ENCODE measurements around the gene ZBTB17. TPM values are rescaled to one million over a fixed set of nuclear protein-coding genes. Genes with fewer than 3 reads are reported as not detected.

ZBTB17 gene
- total and polyA plus RNA-seq, 9 of the 15 experiments (the other 6 are each of a cell fraction or from before 2014, with no cell fraction given): 1.1 to 53.4 (median 29.6) TPM

DNA sequence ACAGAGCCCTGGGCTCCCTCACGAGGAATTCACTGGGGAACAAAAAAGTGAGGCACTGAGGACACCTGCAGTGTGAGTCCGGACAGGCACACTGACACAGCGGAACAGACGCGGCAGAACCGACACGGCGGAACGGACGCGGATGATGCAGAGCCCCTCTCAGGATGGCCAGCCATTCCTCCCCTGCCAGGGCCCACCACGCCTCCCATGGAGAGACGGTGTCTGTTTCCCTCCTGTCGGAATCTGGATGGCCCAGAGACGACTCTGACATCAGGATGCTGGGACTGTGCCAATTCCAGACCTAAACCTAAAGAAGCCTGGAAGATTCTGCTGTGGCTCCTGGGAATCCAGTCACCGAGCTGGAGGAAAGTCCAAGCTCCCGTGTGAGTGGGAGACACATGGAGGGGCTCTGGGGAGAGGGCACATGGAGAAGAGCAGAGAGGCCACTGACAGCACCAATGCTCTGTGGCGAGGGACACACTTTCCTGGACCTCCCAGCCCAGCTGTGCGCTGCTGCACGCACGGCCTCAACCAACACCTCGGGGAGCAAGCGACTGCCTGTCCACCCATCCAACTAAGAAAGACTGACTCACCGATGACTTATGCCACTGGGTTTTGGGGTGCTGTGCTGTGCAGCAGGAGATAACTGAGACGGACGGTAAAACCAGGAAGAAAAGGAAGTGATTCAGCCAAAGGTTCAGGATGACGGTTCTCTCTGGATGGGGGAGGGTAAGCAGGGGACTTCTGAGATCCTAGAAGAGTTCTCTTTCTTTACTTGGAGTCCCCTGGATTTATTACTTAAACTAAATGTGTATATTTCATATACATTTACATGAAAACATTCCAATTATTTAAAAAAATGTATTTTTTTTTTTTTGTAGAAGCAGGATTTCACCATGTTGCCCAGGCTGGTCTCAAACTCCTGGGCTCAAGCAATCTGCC lies 23.3 kb downstream of the ZBTB17 start (continued):
- TF ChIP-seq, protein P1, sequence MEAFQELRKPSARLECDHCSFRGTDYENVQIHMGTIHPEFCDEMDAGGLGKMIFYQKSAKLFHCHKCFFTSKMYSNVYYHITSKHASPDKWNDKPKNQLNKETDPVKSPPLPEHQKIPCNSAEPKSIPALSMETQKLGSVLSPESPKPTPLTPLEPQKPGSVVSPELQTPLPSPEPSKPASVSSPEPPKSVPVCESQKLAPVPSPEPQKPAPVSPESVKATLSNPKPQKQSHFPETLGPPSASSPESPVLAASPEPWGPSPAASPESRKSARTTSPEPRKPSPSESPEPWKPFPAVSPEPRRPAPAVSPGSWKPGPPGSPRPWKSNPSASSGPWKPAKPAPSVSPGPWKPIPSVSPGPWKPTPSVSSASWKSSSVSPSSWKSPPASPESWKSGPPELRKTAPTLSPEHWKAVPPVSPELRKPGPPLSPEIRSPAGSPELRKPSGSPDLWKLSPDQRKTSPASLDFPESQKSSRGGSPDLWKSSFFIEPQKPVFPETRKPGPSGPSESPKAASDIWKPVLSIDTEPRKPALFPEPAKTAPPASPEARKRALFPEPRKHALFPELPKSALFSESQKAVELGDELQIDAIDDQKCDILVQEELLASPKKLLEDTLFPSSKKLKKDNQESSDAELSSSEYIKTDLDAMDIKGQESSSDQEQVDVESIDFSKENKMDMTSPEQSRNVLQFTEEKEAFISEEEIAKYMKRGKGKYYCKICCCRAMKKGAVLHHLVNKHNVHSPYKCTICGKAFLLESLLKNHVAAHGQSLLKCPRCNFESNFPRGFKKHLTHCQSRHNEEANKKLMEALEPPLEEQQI (IDR thresholded peaks at IDR 0.05): no peak; the same call in 1 of the 2 replicates
- TF ChIP-seq, protein P2, sequence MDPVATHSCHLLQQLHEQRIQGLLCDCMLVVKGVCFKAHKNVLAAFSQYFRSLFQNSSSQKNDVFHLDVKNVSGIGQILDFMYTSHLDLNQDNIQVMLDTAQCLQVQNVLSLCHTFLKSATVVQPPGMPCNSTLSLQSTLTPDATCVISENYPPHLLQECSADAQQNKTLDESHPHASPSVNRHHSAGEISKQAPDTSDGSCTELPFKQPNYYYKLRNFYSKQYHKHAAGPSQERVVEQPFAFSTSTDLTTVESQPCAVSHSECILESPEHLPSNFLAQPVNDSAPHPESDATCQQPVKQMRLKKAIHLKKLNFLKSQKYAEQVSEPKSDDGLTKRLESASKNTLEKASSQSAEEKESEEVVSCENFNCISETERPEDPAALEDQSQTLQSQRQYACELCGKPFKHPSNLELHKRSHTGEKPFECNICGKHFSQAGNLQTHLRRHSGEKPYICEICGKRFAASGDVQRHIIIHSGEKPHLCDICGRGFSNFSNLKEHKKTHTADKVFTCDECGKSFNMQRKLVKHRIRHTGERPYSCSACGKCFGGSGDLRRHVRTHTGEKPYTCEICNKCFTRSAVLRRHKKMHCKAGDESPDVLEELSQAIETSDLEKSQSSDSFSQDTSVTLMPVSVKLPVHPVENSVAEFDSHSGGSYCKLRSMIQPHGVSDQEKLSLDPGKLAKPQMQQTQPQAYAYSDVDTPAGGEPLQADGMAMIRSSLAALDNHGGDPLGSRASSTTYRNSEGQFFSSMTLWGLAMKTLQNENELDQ (CRISPR knock-in tag; IDR thresholded peaks at IDR 0.05; ENCODE audit: borderline replicate concordance): no peak
- TF ChIP-seq, protein P3, sequence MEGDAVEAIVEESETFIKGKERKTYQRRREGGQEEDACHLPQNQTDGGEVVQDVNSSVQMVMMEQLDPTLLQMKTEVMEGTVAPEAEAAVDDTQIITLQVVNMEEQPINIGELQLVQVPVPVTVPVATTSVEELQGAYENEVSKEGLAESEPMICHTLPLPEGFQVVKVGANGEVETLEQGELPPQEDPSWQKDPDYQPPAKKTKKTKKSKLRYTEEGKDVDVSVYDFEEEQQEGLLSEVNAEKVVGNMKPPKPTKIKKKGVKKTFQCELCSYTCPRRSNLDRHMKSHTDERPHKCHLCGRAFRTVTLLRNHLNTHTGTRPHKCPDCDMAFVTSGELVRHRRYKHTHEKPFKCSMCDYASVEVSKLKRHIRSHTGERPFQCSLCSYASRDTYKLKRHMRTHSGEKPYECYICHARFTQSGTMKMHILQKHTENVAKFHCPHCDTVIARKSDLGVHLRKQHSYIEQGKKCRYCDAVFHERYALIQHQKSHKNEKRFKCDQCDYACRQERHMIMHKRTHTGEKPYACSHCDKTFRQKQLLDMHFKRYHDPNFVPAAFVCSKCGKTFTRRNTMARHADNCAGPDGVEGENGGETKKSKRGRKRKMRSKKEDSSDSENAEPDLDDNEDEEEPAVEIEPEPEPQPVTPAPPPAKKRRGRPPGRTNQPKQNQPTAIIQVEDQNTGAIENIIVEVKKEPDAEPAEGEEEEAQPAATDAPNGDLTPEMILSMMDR (IDR thresholded peaks at IDR 0.05 in 2 of 3, conservative IDR thresholded peaks at IDR 0.05 in 1 of 3; ENCODE audit: insufficient read depth in 2 of 3, low read depth in 1 of 3, low read length in 3 of 3): peak; percentile 50 to 64 (median 60); a peak in 5 of 6 replicates
- TF ChIP-seq, protein P4, sequence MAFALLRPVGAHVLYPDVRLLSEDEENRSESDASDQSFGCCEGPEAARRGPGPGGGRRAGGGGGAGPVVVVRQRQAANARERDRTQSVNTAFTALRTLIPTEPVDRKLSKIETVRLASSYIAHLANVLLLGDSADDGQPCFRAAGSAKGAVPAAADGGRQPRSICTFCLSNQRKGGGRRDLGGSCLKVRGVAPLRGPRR (CRISPR knock-in tag; IDR thresholded peaks at IDR 0.05): no peak
- TF ChIP-seq ZNF75A (CRISPR knock-in tag; IDR thresholded peaks at IDR 0.05) (no peak), NFRKB (IDR thresholded peaks at IDR 0.05; ENCODE audit: low read depth) (no peak; the same call in none of the 2 replicates), POLR3A (IDR thresholded peaks at IDR 0.05; ENCODE audit: borderline replicate concordance, extremely low read depth, insufficient read depth, insufficient read length) (no peak), SAFB (IDR thresholded peaks at IDR 0.05; ENCODE audit: borderline replicate concordance, low read depth, low read length) (no peak), ZNF24 (IDR thresholded peaks at IDR 0.05) (peak; percentile 78), RFX5 (IDR thresholded peaks at IDR 0.05; ENCODE audit: low read depth, low read length) (no peak), NFYB (IDR thresholded peaks at IDR 0.05; ENCODE audit: extremely low read depth, insufficient read length) (no peak), PHTF2 (CRISPR knock-in tag; IDR thresholded peaks at IDR 0.05) (no peak), PHF8 (IDR thresholded peaks at IDR 0.05; ENCODE audit: borderline replicate concordance, low read length) (peak; percentile 42; the same call in 1 of the 2 replicates), SUPT5H (IDR thresholded peaks at IDR 0.05) (peak; percentile 78)
- TF ChIP-seq, protein P5, sequence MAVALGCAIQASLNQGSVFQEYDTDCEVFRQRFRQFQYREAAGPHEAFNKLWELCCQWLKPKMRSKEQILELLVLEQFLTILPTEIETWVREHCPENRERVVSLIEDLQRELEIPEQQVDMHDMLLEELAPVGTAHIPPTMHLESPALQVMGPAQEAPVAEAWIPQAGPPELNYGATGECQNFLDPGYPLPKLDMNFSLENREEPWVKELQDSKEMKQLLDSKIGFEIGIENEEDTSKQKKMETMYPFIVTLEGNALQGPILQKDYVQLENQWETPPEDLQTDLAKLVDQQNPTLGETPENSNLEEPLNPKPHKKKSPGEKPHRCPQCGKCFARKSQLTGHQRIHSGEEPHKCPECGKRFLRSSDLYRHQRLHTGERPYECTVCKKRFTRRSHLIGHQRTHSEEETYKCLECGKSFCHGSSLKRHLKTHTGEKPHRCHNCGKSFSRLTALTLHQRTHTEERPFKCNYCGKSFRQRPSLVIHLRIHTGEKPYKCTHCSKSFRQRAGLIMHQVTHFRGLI (CRISPR knock-in tag; IDR thresholded peaks at IDR 0.05): no peak
- TF ChIP-seq, protein P6, sequence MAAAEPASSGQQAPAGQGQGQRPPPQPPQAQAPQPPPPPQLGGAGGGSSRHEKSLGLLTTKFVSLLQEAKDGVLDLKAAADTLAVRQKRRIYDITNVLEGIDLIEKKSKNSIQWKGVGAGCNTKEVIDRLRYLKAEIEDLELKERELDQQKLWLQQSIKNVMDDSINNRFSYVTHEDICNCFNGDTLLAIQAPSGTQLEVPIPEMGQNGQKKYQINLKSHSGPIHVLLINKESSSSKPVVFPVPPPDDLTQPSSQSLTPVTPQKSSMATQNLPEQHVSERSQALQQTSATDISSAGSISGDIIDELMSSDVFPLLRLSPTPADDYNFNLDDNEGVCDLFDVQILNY (CRISPR knock-in tag; IDR thresholded peaks at IDR 0.05): no peak

Data from K562 (cell line).